Right lobe of liver (tissue), 4 donors: ENCODE measurements around the gene TRPM3.

ENCODE experiments used
- CTCF ChIP-seq, 4 donors: fragments of 200-600 bp in 3 of 4; fragments of 450-650 bp in 1 of 4; IDR thresholded peaks; one replicate each; pipeline versions ENCODE4 v1.5.1 to v1.8.0; 2016 to 2022; ENCODE audit warnings: antibody characterized with exemption in 4 of 4, mild to moderate bottlenecking in 2 of 4
- POLR2A ChIP-seq: fragments of 450-650 bp; IDR thresholded peaks from one replicate; pipeline ENCODE4 v1.6.1; 2017; ENCODE audit warnings: antibody characterized with exemption, mild to moderate bottlenecking
- donor health status: DM: no; HTN: no; CAD: no.
- donor health status: DM: no; HTN: no; CAD: no.
- donor health status: DM: no; HTN: yes; CAD: no.

- TF ChIP-seq CTCF (IDR thresholded peaks at IDR 0.05) = no peak
- no peak for TF ChIP-seq POLR2A
Measured at GRCh38 chr9:70753311-70753710, 368.1 kb downstream of the TRPM3 start.
